Endodermal cell (in vitro differentiated cells): ENCODE results near the gene GART. TPM values are rescaled to one million over a fixed set of nuclear protein-coding genes. Genes with fewer than 3 reads are reported as not detected.

ENCODE experiments used
- DNase-seq: peaks from one replicate; pipeline ENCODE4 v3.0.0-alpha.2; 2017
- H3K27ac ChIP-seq: 2 replicates; pipeline ENCODE4 v1.5.1; 2013; ENCODE audit warnings: mild to moderate bottlenecking, low read depth, low read length, moderate library complexity
- H3K27me3 ChIP-seq: 2 replicates; pipeline ENCODE4 v1.6.1; 2013; ENCODE audit warnings: mild to moderate bottlenecking, low read length, moderate library complexity; ENCODE audit not compliant: insufficient read depth, control insufficient read depth, poor library complexity, severe bottlenecking
- H3K36me3 ChIP-seq: 2 replicates; pipeline ENCODE4 v1.7.0; 2013; ENCODE audit warnings: mild to moderate bottlenecking, low read length, moderate library complexity; ENCODE audit not compliant: control insufficient read depth, insufficient read depth
- H3K4me1 ChIP-seq: one replicate; pipeline ENCODE4 v1.7.0; 2013; ENCODE audit warnings: low read length; ENCODE audit not compliant: control insufficient read depth, insufficient read depth
- H3K4me3 ChIP-seq: 2 replicates; pipeline ENCODE4 v1.5.1; 2013; ENCODE audit warnings: mild to moderate bottlenecking, low read length, moderate library complexity
- H3K9ac ChIP-seq: 2 replicates; pipeline ENCODE4 v1.6.1; 2013; ENCODE audit warnings: mild to moderate bottlenecking, low read length, moderate library complexity; ENCODE audit not compliant: poor library complexity, severe bottlenecking; ENCODE audit errors: extremely low read depth
- H3K9me3 ChIP-seq: 2 replicates; pipeline ENCODE4 v1.6.1; 2013; ENCODE audit warnings: mild to moderate bottlenecking, low read length, moderate library complexity; ENCODE audit not compliant: control insufficient read depth
- H3K27ac Mint-ChIP-seq: 2 replicates; pipeline ENCODE4 v1.8.0; 2020; ENCODE audit warnings: mixed read lengths
- H3K27me3 Mint-ChIP-seq: 2 replicates; pipeline ENCODE4 v1.8.0; 2021; ENCODE audit warnings: mild to moderate bottlenecking, mixed read lengths; ENCODE audit not compliant: insufficient read depth
- H3K36me3 Mint-ChIP-seq: 2 replicates; pipeline ENCODE4 v1.8.0; 2020; ENCODE audit warnings: low read depth, mixed read lengths
- H3K4me1 Mint-ChIP-seq: 2 replicates; pipeline ENCODE4 v1.8.0; 2020; ENCODE audit warnings: mixed read lengths
- H3K4me3 Mint-ChIP-seq: 2 replicates; pipeline ENCODE4 v1.8.0; 2020; ENCODE audit warnings: mild to moderate bottlenecking, moderate library complexity, mixed read lengths
- H3K9me3 Mint-ChIP-seq: 2 replicates; pipeline ENCODE4 v1.8.0; 2020; ENCODE audit warnings: mild to moderate bottlenecking, mixed read lengths
- whole genome bisulfite sequencing, 2 experiments: methylation state at CpG; one replicate each; pipeline versions ENCODE4 v1.1.5 to v1.1.7; 2013; ENCODE audit warnings: missing lambda C conversion rate in 2 of 2, mixed read lengths in 1 of 2; ENCODE audit not compliant: insufficient coverage in 1 of 2, insufficient read length in 1 of 2; 5-methylcytosine and 5-hydroxymethylcytosine counted together
- long read RNA-seq, 4 experiments: library from polyadenylated mRNA in 2 of 4; library from RNA in 1 of 4; library from capped mRNA in 1 of 4; stranded (forward) in 3 of 4; unstranded in 1 of 4; transcript quantifications; one replicate each; pipeline ENCODE4 v2.0.0, GENCODE V29; 2020 to 2021; ENCODE audit warnings: inconsistent platforms in 1 of 4
- polyA plus RNA-seq, 2 experiments: library from polyadenylated mRNA; stranded (reverse); fragments of 50-300 nt; gene quantifications; one replicate each; pipeline ENCODE4 v1.2.3, GENCODE V29; 2013
- total RNA-seq, 2 donors: library from RNA; stranded (reverse); fragmentation: NEBNext Ultra II Directional in 1 of 2; extraction: Animal tissue kit (Norgen Biotek cat#: 25700) in 1 of 2; gene quantifications; 2 replicates in 1 of 2; 3 replicates in 1 of 2; pipeline ENCODE4 v1.2.1, GENCODE V29; 2021
- TF ChIP-seq, protein P1 (sequence below): fragments of 200-600 bp; sonication (generic); conservative IDR thresholded peaks from 2 replicates; pipeline ENCODE4 v1.5.0; 2021; ENCODE audit warnings: antibody characterized with exemption, mild to moderate bottlenecking

The GART gene
- 100 to 1,000 TPM; 125 to 150 TPM for total RNA-seq
- polyA plus RNA-seq (2013, experiment 1 of 2): 89.5 TPM
- polyA plus RNA-seq (2013, experiment 2 of 2): 76.3 TPM
- long read RNA-seq, experiment 1, transcript GART-203 (22 exons, 3,341 nt): major isoform, 5 of 35 reads
- long read RNA-seq, experiment 1, partial matches to known transcripts: 14 of 35 reads
- long read RNA-seq, experiment 1, other reads (novel, unspliced or antisense): 14 of 35 reads
- long read RNA-seq, experiment 2, transcript GART-203 (22 exons, 3,341 nt): major isoform, 115 of 264 reads
- long read RNA-seq, experiment 2, transcript GART-201 (11 exons, 2,149 nt): minor isoform, 94 of 264 reads
- long read RNA-seq, experiment 2, partial matches to known transcripts: 20 of 264 reads
- long read RNA-seq, experiment 2, other reads (novel, unspliced or antisense): 32 of 264 reads
- long read RNA-seq, experiment 3, transcript GART-203 (22 exons, 3,341 nt): major isoform, 426 of 803 reads
- long read RNA-seq, experiment 3, transcript GART-201 (11 exons, 2,149 nt): minor isoform, 221 of 803 reads
- long read RNA-seq, experiment 3, partial matches to known transcripts: 97 of 803 reads
- long read RNA-seq, experiment 3, other reads (novel, unspliced or antisense): 59 of 803 reads
- long read RNA-seq, experiment 4, transcript GART-201 (11 exons, 2,149 nt): major isoform, 11 of 115 reads
- long read RNA-seq, experiment 4, transcript GART-203 (22 exons, 3,341 nt): minor isoform, 8 of 115 reads
- long read RNA-seq, experiment 4, partial matches to known transcripts: 84 of 115 reads
- long read RNA-seq, experiment 4, other reads (novel, unspliced or antisense): 10 of 115 reads

DNA sequence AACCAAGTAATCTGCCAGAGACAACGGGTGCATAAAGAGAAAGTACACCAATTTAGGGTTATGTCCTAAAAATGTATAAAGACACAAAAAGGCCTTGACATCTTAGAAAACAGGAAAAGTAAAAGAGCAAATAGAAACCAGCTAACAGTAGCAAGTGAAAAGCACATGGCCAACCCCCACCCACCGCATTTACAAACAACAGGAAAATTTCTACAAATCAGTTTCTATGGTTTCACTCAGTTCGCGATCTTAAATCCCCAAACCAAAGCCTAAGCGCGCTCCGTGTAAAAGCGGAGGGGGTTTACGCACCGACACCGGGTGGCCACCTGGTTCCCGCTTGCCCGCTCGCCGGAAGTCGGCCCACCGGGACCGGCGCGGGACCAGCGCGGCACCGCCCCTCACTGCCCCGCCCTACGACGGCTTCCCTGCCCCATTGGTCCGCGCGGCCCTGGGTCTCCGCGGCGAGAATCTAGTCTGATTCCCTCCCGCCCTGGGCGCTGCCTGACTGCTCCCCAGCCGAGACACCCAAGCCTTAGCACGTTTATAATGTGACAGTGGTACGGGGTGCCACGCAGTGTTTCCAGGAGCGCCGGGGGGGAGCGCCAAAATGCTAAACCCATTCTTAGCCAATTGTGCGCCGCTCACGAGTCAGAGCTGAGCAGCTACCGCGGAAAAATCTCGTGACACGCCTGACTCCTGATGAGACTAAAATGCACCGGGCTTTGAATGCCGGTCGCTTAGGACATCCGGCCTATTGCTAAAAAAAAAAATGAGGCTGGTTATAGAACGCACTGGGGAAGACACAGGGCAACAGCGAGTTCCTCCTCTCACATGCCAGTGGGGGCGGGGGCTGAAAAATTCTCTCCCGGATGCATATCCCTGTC, at the start of gene GART:
GART (minus strand) TSS at position 362 of the 884 bp plus-strand sequence. CDS start 2,802 bp downstream, outside the sequence.
- Histone ChIP-seq H3K9ac (peak within 1 kb of the TSS; percentile 99), H3K4me1 (no peaks in the 10 kb centered on the region), H3K36me3 (peaks cover 36% of the 10 kb centered on the region), H3K27me3 (no peaks in the 10 kb centered on the region), H3K4me3 (peak within 1 kb of the TSS; percentile 97), H3K9me3 (peaks cover 10% of the 10 kb centered on the region), H3K27ac (peak within 1 kb of the TSS; percentile 99)
- 0% methylated on average over 30 to 56 of the region's 56 CpGs for WGBS, 2 experiments
- Mint-ChIP-seq H3K27ac (peak within 1 kb of the TSS; percentile 100), H3K4me3 (peak within 1 kb of the TSS; percentile 85), H3K9me3 (no peaks in the 10 kb centered on the region), H3K36me3 (peaks cover 29% of the 10 kb centered on the region), H3K27me3 (no peaks in the 10 kb centered on the region), H3K4me1 (peaks cover 11% of the 10 kb centered on the region)
- TF ChIP-seq, protein P1, sequence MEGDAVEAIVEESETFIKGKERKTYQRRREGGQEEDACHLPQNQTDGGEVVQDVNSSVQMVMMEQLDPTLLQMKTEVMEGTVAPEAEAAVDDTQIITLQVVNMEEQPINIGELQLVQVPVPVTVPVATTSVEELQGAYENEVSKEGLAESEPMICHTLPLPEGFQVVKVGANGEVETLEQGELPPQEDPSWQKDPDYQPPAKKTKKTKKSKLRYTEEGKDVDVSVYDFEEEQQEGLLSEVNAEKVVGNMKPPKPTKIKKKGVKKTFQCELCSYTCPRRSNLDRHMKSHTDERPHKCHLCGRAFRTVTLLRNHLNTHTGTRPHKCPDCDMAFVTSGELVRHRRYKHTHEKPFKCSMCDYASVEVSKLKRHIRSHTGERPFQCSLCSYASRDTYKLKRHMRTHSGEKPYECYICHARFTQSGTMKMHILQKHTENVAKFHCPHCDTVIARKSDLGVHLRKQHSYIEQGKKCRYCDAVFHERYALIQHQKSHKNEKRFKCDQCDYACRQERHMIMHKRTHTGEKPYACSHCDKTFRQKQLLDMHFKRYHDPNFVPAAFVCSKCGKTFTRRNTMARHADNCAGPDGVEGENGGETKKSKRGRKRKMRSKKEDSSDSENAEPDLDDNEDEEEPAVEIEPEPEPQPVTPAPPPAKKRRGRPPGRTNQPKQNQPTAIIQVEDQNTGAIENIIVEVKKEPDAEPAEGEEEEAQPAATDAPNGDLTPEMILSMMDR: no peak
- peak; percentile 95 for DNase-seq

DNA sequence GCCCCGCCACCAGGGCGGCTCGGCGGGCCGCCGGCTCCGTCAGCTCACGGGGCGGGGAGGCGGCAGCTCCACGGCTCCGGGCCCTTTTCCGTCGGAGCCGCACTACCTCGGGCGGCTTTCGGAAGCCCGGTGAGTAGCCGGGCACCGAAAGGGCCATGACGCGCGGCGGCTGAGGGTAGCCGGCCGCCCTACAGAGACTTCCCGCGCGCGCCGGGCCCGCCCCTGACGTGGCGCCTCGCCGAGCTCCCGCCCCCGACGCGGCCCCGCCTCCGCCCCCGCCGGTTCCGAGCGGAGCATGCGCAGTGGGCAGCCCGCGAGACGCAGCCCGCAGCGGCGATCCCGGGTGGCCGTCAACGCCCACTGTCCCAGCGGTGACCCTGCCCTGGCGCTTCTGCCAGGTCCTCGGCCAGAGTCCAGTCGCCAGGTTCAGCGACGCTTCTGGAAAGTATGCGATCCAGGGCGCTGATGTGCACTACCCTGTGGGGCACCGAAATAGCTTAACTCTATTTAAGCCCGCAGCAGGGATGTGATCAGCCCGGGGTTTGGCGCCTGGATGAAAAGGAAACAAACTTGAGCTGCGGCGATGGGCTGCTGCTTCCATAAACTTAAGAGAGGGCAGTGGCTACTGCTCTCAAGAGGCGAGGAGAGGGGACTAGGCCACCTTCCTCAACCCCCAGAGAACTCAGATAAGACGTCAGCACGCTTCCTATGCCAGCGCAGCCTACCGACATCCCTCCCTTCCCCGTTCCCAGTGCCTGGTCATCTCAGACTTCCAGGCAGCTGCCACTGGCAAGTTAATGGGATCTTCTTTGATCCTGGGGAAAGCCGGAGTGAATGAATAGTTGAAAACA, 46.8 kb upstream of the GART start, which contains the start of gene DONSON:
DONSON (minus strand) TSS at position 200 of the 851 bp plus-strand sequence; CDS start at position 157, 43 bp downstream.
- Histone ChIP-seq H3K9me3 (no peaks in the 10 kb centered on the region), H3K27me3 (no peaks in the 10 kb centered on the region), H3K9ac (peak within 1 kb of the TSS; percentile 81), H3K36me3 (peaks cover 34% of the 10 kb centered on the region), H3K4me3 (peak within 1 kb of the TSS; percentile 95), H3K4me1 (peaks cover 4% of the 10 kb centered on the region), H3K27ac (peak within 1 kb of the TSS; percentile 78)
- Mint-ChIP-seq H3K4me1 (peaks cover 11% of the 10 kb centered on the region), H3K36me3 (peaks cover 31% of the 10 kb centered on the region), H3K9me3 (no peaks in the 10 kb centered on the region), H3K27me3 (no peaks in the 10 kb centered on the region), H3K27ac (peak within 1 kb of the TSS; percentile 92), H3K4me3 (peak within 1 kb of the TSS; percentile 78)
- 1 to 2% methylated on average over 36 to 78 of the region's 78 CpGs for WGBS, 2 experiments
- TF ChIP-seq, protein P1: peak; percentile 39
- peak; percentile 96 for DNase-seq
